Measurements from ENCODE around the gene TMPRSS13.
"Not testable (repeated sequence)": the region's sequence is repeated elsewhere in the genome, so short reads cannot be mapped to it uniquely, and the experiment has no call there.

TMPRSS13 gene

GRCh38 chr11:117929142-117929915, at the start of gene TMPRSS13:
Gene TMPRSS13, minus strand, starts transcription at chr11:117929402. Its CDS starts 95 bp downstream, at chr11:117929307.
- in situ Hi-C loops (cut with HindIII; ENCODE audit: low sequenced_read_pairs), result no loop called here

DNA sequence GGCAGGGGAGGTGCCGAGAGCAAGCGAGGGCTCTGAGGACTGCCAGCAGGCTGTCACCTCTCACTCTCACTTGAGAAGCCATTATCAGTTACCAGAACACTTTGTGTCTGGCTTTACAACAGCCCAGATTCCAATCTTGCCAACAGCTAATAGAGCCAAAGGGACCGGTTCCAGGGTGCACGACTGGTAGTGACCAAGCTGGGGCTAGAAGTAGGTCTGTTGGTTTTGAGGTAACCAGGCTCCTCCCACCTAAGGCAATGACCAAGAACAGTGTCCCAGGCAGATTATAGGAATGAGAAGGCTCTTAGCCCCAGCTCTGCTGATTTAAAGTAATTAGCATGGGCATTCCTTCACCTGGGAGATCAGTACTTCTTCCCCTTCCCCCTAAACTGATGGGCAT, 49.8 kb upstream of the TMPRSS13 start:
- in situ Hi-C loops (cut with HindIII; ENCODE audit: low sequenced_read_pairs), result no loop called here

DNA sequence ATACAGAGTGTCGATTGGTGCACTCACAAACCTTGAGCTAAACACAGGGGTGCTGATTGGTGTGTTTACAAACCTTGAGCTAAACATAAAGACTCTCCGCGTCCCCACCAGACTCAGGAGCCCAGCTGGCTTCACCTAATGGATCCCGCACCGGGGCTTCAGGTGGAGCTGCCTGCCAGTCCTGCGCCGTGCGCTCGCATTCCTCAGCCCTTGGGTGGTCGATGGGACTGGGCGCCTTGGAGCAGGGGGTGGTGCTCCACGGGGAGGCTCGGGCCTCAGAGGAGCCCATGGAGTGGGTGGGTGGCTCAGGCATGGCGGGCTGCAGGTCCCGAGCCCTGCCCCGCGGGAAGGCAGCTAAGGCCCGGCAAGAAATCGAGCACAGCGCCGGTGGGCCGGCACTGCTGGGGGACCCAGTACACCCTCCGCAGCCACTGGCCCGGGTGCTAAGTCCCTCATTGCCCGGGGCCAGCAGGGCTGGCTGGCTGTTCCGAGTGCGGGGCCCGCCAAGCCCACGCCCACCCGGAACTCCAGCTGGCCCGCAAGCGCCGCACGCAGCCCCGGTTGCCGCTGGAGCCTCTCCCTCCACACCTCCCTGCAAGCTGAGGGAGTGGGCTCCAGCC, 49.2 kb upstream of the TMPRSS13 start:
- in situ Hi-C loops (cut with HindIII; ENCODE audit: low sequenced_read_pairs), result not testable (repeated sequence)

DNA sequence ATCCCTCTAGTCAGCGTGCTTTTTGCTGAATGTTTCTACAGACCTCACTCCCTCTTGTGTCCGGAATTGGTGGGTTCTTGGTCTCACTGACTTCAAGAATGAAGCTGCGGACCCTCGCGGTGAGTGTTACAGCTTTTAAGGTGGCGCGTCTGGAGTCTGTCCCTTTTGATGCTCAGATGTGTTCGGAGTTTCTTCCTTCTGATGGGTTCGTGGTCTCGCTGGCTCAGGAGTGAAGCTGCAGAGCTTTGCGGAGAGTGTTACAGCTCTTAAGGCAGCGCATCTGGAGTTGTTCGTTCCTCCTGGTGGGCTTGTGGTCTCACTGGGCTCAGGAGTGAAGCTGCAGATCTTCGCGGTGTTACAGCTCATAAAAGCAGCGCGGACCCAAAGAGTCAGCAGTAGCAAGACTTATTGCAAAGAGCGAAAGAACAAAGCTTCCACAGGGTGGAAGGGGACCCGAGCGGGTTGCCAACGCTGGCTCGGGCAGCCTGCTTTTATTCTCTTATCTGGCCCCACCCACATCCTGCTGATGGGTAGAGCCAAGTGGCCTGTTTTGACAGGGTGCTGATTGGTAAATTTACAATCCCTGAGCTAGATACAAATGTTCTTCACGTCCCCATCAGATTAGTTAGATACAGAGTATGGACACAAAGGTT, 48.5 kb upstream of the TMPRSS13 start:
- in situ Hi-C loops (cut with HindIII; ENCODE audit: low sequenced_read_pairs), result not testable (repeated sequence)

GRCh38 chr11:117977029-117977428, 47.8 kb upstream of the TMPRSS13 start:
- in situ Hi-C loops (cut with HindIII; ENCODE audit: low sequenced_read_pairs), result no loop called here

GRCh38 chr11:117976445-117976844, 47.2 kb upstream of the TMPRSS13 start:
- in situ Hi-C loops (cut with HindIII; ENCODE audit: low sequenced_read_pairs), result no loop called here

DNA sequence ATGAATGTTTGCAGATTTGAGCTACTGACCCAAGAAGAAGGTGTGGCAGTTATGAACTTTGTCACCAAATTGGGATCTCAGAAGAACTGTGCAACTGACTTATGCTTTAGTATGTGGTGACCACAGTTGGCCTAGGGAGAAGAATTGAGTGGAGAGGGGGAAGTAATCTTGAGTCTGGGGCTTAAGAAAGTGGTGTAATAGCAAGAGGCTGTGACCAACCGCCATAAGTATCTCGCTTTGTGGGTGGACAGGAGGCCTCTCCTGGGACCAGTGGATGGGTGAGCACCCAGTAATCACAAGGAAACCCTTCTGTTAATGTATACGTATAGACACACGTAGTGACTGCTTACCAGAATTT, 44.3 kb upstream of the TMPRSS13 start:
- in situ Hi-C loops (cut with HindIII; ENCODE audit: low sequenced_read_pairs), result no loop called here

DNA sequence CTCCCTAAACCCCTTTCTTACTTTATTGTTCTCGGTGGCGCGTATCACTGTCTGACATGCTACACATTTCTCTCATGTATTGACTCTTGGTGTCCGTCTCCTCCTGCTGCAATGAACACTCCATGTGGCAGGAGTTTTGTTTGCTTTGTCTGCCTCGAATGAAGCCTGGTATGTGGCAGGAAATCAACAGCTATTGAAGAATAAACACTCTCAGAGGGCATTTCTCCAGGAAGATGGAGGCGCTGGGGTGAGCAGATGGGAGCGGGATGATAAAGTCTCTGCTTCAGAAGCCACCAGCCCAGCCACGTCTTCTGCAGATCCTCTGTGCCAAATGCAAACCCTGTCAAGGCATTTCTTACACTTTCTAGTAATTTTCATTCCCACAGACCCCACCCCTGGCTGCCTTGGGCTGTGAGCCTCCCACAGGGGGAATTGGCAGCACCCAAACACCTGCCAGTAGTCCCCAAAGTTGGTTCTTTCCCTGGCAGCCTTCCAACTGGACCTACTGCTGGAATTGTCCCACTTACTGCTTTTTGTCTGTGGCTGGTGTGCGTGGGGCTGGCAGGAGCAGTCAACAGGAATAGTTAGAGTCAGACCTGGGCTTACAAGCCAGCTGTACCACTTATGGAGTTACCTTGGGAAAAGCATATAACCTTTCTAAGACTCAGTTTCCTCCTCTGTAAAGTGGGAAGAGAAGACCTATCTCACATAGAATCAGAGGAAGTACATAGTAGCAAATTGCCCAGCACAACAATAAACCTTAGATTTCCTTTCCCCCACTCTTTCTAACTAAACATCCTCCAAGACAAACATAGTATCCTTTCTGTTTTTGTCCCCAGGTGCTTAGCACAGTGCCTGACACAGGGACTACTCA, 43.7 kb upstream of the TMPRSS13 start:
- in situ Hi-C loops (cut with HindIII; ENCODE audit: low sequenced_read_pairs), result no loop called here

GRCh38 chr11:117972044-117972443, 42.8 kb upstream of the TMPRSS13 start:
- in situ Hi-C loops (cut with HindIII; ENCODE audit: low sequenced_read_pairs), result no loop called here

DNA sequence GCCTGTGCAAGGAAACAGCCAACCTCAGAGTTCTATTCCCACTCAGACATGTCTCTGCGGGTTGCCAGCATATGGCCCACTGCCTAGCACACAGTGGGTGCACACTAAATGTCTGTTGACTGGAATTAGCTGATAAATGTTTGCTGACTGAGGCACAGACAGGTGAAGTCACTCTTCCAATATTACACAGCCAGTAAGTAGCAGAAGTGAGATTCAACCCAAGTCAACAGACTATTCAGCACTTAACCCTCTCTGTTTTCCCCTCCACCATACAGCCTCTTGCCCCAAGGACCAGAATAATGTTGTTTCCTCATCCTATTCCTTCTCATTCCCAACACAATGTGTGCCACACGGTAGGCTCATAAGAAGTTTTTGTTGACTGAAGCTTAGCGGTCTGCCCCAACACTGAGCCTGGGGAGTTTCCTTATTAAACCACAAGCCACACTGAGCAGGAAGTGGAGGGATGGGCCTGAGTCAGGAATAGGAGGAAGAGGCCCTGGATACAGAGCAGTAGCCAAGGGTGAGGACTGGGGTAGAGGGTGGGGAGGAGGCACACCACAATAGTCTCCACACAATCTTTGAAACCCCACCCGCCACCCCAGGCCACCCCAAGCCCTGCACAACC, 41.3 kb upstream of the TMPRSS13 start:
- in situ Hi-C loops (cut with HindIII; ENCODE audit: low sequenced_read_pairs), result no loop called here

DNA sequence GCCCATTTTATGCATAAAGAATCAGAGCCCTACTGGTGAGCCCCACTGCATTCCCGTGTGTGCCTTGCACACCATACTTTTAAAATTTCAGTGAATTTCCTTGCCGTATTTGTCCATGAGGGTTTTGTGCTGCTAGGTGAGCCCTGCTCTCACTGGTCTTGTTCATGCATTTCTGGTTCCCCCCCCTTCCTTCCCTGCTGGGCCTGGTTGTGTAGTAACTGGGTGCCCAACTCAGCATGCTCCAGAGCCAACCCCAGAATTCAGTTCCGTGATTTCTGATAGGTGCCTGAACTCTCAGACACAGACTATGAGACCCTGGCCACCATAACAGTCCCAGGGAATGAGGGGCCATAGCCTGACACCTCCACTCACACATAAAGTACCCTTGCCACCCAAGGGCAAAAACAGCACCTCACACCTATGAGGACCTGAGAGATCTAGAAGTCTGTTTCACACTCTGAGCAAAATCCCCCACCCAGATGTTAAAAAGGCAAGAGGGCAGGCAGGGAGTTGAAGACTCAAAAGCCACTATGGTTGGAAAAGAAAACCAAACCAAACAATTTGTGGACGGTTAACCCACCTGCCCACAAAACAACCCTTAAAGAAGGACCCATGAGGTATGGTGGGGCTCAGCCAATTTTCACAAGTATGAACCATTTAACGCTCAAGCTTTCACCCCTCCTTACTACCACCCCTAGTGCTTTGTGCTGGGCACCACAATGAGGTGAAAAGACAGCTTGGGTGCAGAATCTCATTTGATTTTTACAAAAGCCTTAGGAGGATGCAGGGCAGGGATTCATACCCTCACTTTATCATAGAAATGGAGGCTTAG, 40.2 kb upstream of the TMPRSS13 start:
- in situ Hi-C loops (cut with HindIII; ENCODE audit: low sequenced_read_pairs), result no loop called here

DNA sequence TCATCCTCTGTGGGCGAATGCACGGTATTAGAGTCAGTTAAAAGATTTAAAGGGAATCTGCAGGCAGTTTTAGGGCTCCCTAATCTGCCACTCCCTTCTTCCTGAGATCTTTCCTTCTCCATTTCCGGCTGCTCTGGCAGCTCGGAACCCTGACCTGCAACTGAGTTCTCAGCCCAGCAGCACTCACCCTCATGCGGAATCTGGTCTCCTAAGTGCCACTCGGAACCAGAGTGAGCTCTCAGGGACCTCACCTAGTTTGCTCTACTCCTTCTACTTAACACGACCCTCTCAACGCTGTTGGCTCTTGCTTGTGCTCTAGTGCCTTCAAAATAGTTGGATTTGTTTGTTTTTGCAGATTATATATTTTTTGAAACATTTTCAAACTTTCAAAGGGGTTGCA, 37.7 kb upstream of the TMPRSS13 start:
- in situ Hi-C loops (cut with HindIII; ENCODE audit: low sequenced_read_pairs), result no loop called here

GRCh38 chr11:117962826-117963225, 33.6 kb upstream of the TMPRSS13 start:
- in situ Hi-C loops (cut with HindIII; ENCODE audit: low sequenced_read_pairs), result no loop called here

DNA sequence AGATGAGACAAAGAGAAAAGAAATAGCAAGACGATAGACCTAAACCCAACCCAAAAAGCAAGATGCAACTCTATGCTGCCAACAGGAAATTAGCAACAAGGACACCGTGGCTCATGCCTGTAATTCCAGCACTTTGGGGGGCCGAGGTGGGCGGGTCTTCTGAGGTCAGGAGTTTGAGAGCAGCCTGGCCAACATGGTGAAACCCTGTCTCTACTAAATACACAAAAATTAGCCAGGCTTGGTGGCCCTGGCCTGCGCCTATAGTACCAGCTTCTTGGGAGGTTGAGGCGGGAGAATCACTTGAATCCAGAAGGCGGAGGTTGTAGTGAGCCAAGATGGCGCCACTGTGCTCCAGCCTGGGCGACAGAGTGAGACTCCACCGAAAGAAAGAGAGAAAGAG, 32.7 kb upstream of the TMPRSS13 start:
- in situ Hi-C loops (cut with HindIII; ENCODE audit: low sequenced_read_pairs), result no loop called here

DNA sequence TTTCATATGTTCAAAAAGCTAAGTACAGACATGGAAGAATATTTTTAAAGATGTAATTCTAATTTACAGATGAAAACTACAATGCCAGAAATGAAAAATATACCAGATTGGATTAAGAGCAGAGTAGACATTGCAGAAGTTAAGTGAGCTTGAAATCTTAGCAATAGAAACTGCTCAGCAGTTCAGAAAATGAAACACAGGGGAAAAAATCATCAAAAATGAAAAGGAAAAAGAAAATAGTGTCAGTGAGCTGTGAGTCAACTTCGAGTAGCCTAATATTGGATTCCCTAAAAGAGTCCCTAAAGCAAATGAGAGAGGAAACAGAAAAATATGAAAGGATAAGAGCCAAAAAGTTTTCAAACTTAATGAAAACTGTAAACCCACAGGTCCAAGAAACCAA, 31.2 kb upstream of the TMPRSS13 start:
- in situ Hi-C loops (cut with HindIII; ENCODE audit: low sequenced_read_pairs), result no loop called here

DNA sequence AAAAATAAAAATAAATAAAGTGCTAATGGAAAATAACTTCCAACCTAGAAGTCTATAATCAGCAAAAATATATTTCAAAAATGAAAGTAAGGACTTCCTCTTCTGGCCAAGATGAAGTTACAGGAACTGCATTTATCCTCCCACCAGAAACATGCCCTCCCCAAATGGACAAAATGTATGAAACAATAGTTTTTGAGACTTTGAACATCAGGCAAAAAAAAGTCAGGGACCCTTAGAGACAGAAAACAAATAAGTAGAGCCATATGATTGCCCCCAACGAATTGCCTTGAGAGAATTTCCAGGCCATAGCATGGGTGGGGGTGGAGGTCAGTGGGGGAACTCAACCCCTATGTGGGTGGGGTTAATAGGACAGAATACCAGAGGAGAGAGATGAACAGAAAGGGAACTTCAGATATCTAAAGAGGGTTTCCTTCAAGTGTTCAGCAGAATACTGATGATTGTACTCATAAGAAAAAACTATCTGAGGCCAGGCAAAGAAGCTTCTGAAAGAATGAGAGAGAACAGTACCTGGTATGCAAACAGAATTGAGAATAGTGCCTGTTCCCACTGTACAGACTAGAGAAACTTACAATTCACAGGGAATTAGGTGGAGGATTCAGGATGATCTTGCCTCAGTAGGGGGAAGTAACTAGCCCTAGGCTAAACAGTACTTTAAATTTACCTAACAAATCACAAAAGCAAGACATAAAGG, 30.4 kb upstream of the TMPRSS13 start:
- in situ Hi-C loops (cut with HindIII; ENCODE audit: low sequenced_read_pairs), result loop anchor here (5.0 kb wide), 1 partner anchor 62 kb away; no protein-coding TSS in a partner anchor

- in situ Hi-C loops (cut with HindIII; ENCODE audit: low sequenced_read_pairs), result loop anchor here (5.0 kb wide), 1 partner anchor 62 kb away; no protein-coding TSS in a partner anchor
Measured at GRCh38 chr11:117958949-117959348, 29.7 kb upstream of the TMPRSS13 start.

DNA sequence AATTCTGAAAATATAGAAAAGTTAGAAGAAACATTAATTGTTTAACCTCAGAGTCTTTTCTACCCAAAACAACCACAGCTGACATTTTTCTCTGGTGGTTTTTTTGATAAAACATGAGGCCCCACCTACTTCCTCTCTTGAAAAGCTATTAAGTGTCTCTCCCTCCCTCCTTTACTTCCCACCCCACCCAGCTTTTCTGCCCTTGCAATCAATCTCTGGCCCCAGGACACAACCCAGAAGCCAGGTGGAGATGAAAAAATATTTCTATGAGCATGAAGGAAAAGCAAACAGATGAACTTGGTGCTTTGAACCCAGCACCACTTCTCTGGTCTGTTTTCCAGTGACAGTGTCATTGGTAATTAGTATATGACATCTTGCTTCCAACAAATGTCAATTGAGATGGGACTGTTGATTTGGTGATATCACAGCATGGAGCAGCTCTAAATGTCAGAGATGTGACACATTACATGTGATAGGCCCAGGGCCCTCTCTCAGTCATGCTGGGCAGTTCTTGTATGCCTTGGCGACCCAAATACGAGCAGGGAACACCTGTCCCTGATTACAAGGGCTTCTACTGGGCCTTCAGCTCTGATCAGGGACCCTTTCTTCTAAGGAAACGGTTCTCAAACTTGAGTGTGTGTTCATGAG, 23.9 kb upstream of the TMPRSS13 start:
- in situ Hi-C loops (cut with HindIII; ENCODE audit: low sequenced_read_pairs), result no loop called here

Data from endothelial cell of hepatic sinusoid (primary cell).